Vagina (tissue), 2 donors: ENCODE results near the gene CYP19A1. TPM values are rescaled to one million over a fixed set of nuclear protein-coding genes. Genes with fewer than 3 reads are reported as not detected.
"Not testable (repeated sequence)": the region's sequence is repeated elsewhere in the genome, so short reads cannot be mapped to it uniquely, and the experiment has no call there.

Source experiments
- DNase-seq, 2 donors: peaks; one replicate each; pipeline ENCODE4 v3.0.0-alpha.2; 2017; ENCODE audit errors: extremely low spot score in 2 of 2
- H3K27ac ChIP-seq: fragments of 200-600 bp; sonication (generic); one replicate; pipeline ENCODE4 v1.5.1; 2019
- H3K27me3 ChIP-seq: fragments of 200-600 bp; sonication (generic); one replicate; pipeline ENCODE4 v1.5.1; 2019
- H3K36me3 ChIP-seq, 2 donors: fragments of 200-600 bp; sonication (generic); one replicate each; pipeline ENCODE4 v1.5.1; 2017 to 2019
- H3K4me1 ChIP-seq: fragments of 200-600 bp; sonication (generic); one replicate; pipeline ENCODE4 v1.5.1; 2019
- H3K4me3 ChIP-seq, 2 donors: fragments of 200-600 bp; sonication (generic); 1 replicate in 1 of 2; 2 replicates in 1 of 2; pipeline ENCODE4 v1.5.1; 2016 to 2019
- H3K9me3 ChIP-seq: fragments of 200-600 bp; sonication (generic); one replicate; pipeline ENCODE4 v1.5.1; 2019
- POLR2A ChIP-seq, 2 donors: fragments of 450-650 bp; IDR thresholded peaks; one replicate each; pipeline ENCODE4 v1.6.1; 2017; ENCODE audit warnings: antibody characterized with exemption in 2 of 2, mild to moderate bottlenecking in 2 of 2, moderate library complexity in 2 of 2
- POLR2AphosphoS5 ChIP-seq, 2 donors: sonication (generic); formaldehyde crosslinking; IDR thresholded peaks; one replicate each; pipeline ENCODE4 v1.9.0; 2017; ENCODE audit warnings: antibody characterized with exemption in 2 of 2, mild to moderate bottlenecking in 2 of 2, low read depth in 1 of 2; ENCODE audit not compliant: insufficient read depth in 1 of 2
- intact Hi-C: fragments of 100-400 bp; cut with DNase I; formaldehyde crosslinking; loops from one replicate; pipeline ENCODE4 v1.15.1; 2023
- total RNA-seq: library from RNA; depleted of rRNA; stranded (reverse); fragments of >200 nt; gene quantifications from one replicate; pipeline ENCODE4 v1.2.3, GENCODE V29; 2016
- TF ChIP-seq, protein P1 (sequence below), 3 experiments: fragments of 450-650 bp in 2 of 3; fragments of 200-600 bp in 1 of 3; sonication (generic) in 1 of 3; IDR thresholded peaks; one replicate each; pipeline ENCODE4 v1.5.1; 2017 to 2019; ENCODE audit warnings: antibody characterized with exemption in 3 of 3, mild to moderate bottlenecking in 2 of 3, moderate library complexity in 2 of 3

The CYP19A1 gene
- total RNA-seq, 1 donor from 2014 or later, result 8.8 TPM

DNA sequence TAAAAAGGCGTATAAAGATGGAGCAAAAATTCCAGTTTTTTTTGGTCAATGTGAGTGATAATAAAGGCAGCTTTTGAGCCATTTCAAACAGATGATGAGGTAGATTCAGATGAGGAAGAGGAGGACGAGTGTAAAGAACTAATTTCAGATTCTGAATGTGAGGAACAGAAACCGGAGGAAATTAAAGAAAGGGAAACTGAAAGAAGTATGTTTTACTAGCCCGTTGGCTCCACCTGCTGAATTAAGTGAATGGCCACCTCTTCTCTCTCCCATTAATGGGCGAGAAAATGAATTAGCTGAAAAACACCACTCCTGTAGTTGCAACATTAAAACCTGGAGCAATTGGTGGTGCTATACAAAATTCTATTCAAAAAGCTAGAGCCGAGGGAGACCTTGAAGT is 55.4 kb downstream of the CYP19A1 start:
- Histone ChIP-seq H3K27ac (no peak overlapping the region), H3K4me1 (no peaks in the 10 kb centered on the region), H3K4me3 (no peak overlapping the region), H3K9me3 (no peaks in the 10 kb centered on the region), H3K36me3 (no peaks in the 10 kb centered on the region), H3K27me3 (no peaks in the 10 kb centered on the region)
- intact Hi-C loops, result no loop called here
- TF ChIP-seq POLR2AphosphoS5 (IDR thresholded peaks at IDR 0.05; ENCODE audit: insufficient read depth in 1 of 2, low read depth in 1 of 2) (no peak), POLR2A (IDR thresholded peaks at IDR 0.05) (no peak)
- TF ChIP-seq, protein P1, sequence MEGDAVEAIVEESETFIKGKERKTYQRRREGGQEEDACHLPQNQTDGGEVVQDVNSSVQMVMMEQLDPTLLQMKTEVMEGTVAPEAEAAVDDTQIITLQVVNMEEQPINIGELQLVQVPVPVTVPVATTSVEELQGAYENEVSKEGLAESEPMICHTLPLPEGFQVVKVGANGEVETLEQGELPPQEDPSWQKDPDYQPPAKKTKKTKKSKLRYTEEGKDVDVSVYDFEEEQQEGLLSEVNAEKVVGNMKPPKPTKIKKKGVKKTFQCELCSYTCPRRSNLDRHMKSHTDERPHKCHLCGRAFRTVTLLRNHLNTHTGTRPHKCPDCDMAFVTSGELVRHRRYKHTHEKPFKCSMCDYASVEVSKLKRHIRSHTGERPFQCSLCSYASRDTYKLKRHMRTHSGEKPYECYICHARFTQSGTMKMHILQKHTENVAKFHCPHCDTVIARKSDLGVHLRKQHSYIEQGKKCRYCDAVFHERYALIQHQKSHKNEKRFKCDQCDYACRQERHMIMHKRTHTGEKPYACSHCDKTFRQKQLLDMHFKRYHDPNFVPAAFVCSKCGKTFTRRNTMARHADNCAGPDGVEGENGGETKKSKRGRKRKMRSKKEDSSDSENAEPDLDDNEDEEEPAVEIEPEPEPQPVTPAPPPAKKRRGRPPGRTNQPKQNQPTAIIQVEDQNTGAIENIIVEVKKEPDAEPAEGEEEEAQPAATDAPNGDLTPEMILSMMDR (IDR thresholded peaks at IDR 0.05), result no peak
- no peak for DNase-seq

DNA sequence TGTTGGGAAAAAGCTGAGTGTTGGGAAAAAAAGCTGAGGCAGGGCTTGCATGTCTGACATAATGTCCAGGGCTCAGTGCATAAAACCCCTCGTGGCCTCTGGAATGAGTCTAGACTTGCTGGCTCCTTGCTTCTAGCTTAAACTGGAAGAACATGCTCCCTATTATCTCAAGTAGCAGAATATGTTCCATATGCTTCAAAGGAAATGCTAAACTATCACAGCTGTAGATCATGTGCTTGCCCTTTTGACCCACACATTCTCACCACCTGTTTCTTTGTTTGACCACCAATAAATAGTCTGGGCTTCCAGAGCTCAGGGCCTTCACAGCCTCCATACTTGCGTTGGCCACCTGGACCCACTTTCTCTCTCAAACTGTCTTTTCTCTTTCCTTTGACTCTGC is 56.2 kb downstream of the CYP19A1 start:
- H3K27me3 ChIP-seq, intact Hi-C loops, DNase-seq, H3K9me3 ChIP-seq, H3K27ac ChIP-seq, H3K4me1 ChIP-seq, H3K36me3 ChIP-seq, H3K4me3 ChIP-seq: not testable (repeated sequence)

DNA sequence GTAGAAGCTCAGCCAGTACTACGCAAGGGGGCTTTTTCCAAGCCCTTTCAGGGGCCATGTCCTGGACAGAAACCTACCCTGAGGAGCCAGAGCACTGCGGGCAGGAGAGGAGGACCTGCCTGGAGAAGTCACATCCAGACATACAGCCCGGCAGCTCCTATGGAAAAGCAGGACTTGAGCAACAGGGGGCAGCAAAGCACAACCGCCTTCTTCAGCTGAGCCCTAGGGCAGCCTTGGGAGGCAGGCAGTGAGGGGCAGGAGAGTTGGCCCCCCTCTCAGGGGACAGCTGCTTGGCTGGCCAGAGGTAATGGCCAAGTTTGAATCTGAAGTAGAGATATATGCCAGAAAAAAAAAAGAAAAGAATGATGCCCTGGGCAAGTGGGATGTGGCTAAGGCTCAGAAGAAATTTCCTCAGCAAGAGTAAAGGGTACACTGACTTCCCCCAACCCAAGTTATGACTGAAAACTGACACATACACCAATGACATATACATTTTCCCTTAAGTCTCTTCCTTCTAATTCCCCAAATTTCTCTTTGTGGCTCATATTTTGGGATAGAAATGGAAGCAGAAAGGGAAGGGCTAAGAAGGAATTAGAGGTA is 56.9 kb downstream of the CYP19A1 start:
- Histone ChIP-seq H3K27me3 (no peaks in the 10 kb centered on the region), H3K4me1 (peaks cover 4% of the 10 kb centered on the region), H3K27ac (no peak overlapping the region), H3K9me3 (no peaks in the 10 kb centered on the region), H3K4me3 (no peak overlapping the region), H3K36me3 (no peaks in the 10 kb centered on the region)
- TF ChIP-seq, protein P1 (IDR thresholded peaks at IDR 0.05), result peak in 1 of 3 experiments; percentile 34
- TF ChIP-seq POLR2A (IDR thresholded peaks at IDR 0.05), result no peak
- TF ChIP-seq POLR2AphosphoS5 (IDR thresholded peaks at IDR 0.05; ENCODE audit: insufficient read depth in 1 of 2, low read depth in 1 of 2), result no peak
- intact Hi-C loops, result loop anchor here (2.0 kb wide), 1 partner anchor 99 kb away; no protein-coding TSS in a partner anchor
- no peak for DNase-seq

DNA sequence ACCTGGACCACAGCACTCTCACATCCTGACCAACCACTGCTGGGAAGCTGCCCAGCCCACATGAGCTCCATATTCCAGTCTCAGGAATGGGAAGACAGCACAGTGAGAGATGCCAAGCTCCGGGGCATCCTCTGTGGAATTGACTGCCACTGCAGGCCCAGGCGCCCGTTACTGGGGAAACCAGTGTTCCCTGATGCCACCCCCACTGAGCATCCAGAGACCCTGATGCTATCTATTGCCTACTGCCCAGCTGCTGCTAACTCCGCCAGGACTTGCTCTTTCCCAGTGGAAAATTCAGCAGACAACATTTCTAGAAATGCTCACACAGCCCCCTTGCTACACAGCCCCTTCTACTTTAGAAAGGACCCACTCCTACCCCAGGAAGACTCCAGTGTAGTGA is 57.6 kb downstream of the CYP19A1 start:
- DNase-seq, result no peak
- peaks cover 4% of the 10 kb centered on the region for H3K4me1 ChIP-seq
- H3K9me3 ChIP-seq, result no peaks in the 10 kb centered on the region
- H3K27ac ChIP-seq, result no peak overlapping the region
- TF ChIP-seq POLR2AphosphoS5 (IDR thresholded peaks at IDR 0.05; ENCODE audit: insufficient read depth in 1 of 2, low read depth in 1 of 2) (no peak), POLR2A (IDR thresholded peaks at IDR 0.05) (no peak)
- TF ChIP-seq, protein P1 (IDR thresholded peaks at IDR 0.05), result no peak
- H3K36me3 ChIP-seq, result no peaks in the 10 kb centered on the region
- intact Hi-C loops, result loop anchor here (2.0 kb wide), 1 partner anchor 100 kb away; no protein-coding TSS in a partner anchor
- H3K4me3 ChIP-seq, result no peak overlapping the region
- no peaks in the 10 kb centered on the region for H3K27me3 ChIP-seq

DNA sequence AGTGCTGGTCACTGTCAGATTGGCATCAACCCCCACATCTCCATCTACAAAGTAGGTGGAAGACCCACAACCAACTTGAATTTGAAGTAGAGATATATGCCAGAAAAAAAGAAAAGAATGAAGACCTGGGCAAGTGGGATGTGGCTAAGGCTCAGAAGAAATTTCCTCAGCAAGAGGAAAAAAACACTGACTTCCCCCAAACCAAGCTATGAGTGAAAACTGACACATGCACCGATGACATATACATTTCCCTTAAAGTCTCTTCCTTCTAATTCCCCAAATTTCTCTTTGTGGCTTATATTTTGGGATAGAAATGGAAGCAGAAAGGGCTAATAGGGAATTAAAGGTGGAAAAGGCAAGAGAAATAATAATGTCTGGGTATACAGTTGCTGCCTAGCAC is 59.0 kb downstream of the CYP19A1 start:
- Histone ChIP-seq H3K27me3 (no peaks in the 10 kb centered on the region), H3K27ac (no peak overlapping the region), H3K4me3 (no peak overlapping the region), H3K4me1 (peaks cover 4% of the 10 kb centered on the region), H3K36me3 (no peaks in the 10 kb centered on the region), H3K9me3 (no peaks in the 10 kb centered on the region)
- intact Hi-C loops, result no loop called here
- TF ChIP-seq, protein P1 (IDR thresholded peaks at IDR 0.05), result no peak
- TF ChIP-seq POLR2AphosphoS5 (IDR thresholded peaks at IDR 0.05; ENCODE audit: insufficient read depth in 1 of 2, low read depth in 1 of 2), result no peak
- no peak for TF ChIP-seq POLR2A (IDR thresholded peaks at IDR 0.05)
- no peak for DNase-seq
